ENCODE results near the gene KARS1.
A peak's percentile ranks its signal among the peaks of the same experiment; 100 is the strongest.

Gene KARS1

DNA sequence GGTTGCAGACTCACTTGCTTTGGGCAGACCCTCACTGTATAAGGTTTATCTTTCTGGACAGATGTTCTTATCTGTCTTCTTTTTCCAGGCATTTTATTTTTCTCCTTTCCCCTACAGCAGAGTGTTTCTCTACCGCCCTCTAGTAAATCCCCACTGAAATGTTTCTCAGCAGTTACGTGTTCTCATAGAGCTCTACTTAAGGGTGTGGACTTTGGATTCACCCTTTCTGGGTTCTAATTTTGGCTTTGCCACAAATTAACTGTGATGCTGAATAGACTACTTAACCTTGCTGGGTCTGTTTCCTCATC is 26.3 kb downstream of the KARS1 start:
- DNase-seq (ENCODE audit: low spot score): peak; percentile 47
- TF ChIP-seq, protein P1, sequence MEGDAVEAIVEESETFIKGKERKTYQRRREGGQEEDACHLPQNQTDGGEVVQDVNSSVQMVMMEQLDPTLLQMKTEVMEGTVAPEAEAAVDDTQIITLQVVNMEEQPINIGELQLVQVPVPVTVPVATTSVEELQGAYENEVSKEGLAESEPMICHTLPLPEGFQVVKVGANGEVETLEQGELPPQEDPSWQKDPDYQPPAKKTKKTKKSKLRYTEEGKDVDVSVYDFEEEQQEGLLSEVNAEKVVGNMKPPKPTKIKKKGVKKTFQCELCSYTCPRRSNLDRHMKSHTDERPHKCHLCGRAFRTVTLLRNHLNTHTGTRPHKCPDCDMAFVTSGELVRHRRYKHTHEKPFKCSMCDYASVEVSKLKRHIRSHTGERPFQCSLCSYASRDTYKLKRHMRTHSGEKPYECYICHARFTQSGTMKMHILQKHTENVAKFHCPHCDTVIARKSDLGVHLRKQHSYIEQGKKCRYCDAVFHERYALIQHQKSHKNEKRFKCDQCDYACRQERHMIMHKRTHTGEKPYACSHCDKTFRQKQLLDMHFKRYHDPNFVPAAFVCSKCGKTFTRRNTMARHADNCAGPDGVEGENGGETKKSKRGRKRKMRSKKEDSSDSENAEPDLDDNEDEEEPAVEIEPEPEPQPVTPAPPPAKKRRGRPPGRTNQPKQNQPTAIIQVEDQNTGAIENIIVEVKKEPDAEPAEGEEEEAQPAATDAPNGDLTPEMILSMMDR (IDR thresholded peaks at IDR 0.05; ENCODE audit: borderline replicate concordance, control extremely low read depth, extremely low read depth, insufficient read depth, missing control alignments): no peak

GRCh38 chr16:75620326-75621169 is 26.9 kb downstream of the KARS1 start:
- in situ Hi-C loops (cut with MboI; ENCODE audit: low sequenced_read_pairs, unreplicated experiment): no loop called here
- TF ChIP-seq, protein P1 (IDR thresholded peaks at IDR 0.05; ENCODE audit: borderline replicate concordance, control extremely low read depth, extremely low read depth, insufficient read depth, missing control alignments): no peak
- DNase-seq (ENCODE audit: low spot score): no peak

More for the DNA sequence above, 26.3 kb downstream of the KARS1 start:
- in situ Hi-C loops (cut with MboI; ENCODE audit: low sequenced_read_pairs, unreplicated experiment): no loop called here

DNA sequence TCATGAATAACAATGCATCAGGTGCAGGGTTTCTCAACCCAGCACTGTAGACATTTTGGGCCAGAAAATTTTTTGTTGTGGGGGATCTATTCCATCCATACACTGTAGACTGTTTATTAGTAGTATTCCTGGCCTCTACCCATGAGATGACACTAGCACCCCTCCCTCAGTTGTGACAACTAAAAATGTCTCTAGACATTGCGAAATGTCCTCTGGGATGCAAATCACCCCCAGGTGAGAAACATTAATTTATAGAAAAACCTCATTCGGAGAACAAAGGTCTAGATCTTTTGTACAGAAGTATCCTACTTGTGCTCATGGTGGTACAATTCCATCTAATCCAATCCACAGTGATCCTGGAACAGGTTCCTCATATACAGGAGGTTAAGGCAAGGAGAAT is 28.7 kb downstream of the KARS1 start:
- TF ChIP-seq, protein P1 (IDR thresholded peaks at IDR 0.05; ENCODE audit: borderline replicate concordance, control extremely low read depth, extremely low read depth, insufficient read depth, missing control alignments): no peak
- DNase-seq (ENCODE audit: low spot score): no peak
- in situ Hi-C loops (cut with MboI; ENCODE audit: low sequenced_read_pairs, unreplicated experiment): no loop called here

- DNase-seq (ENCODE audit: low spot score): no peak
- TF ChIP-seq, protein P1 (IDR thresholded peaks at IDR 0.05; ENCODE audit: borderline replicate concordance, control extremely low read depth, extremely low read depth, insufficient read depth, missing control alignments): no peak
- in situ Hi-C loops (cut with MboI; ENCODE audit: low sequenced_read_pairs, unreplicated experiment): no loop called here
These were observed 30.3 kb downstream of the KARS1 start for GRCh38 chr16:75617121-75617520.

GRCh38 chr16:75616521-75617010 is 30.9 kb downstream of the KARS1 start:
- DNase-seq (ENCODE audit: low spot score): no peak
- TF ChIP-seq, protein P1 (IDR thresholded peaks at IDR 0.05; ENCODE audit: borderline replicate concordance, control extremely low read depth, extremely low read depth, insufficient read depth, missing control alignments): no peak
- in situ Hi-C loops (cut with MboI; ENCODE audit: low sequenced_read_pairs, unreplicated experiment): no loop called here

GRCh38 chr16:75615619-75616018 is 31.8 kb downstream of the KARS1 start:
- in situ Hi-C loops (cut with MboI; ENCODE audit: low sequenced_read_pairs, unreplicated experiment): no loop called here
- TF ChIP-seq, protein P1 (IDR thresholded peaks at IDR 0.05; ENCODE audit: borderline replicate concordance, control extremely low read depth, extremely low read depth, insufficient read depth, missing control alignments): no peak

More at GRCh38 chr16:75615619-75616018, 31.8 kb downstream of the KARS1 start:
- no peak for DNase-seq (ENCODE audit: low spot score)

All from GM13976 (cell line).